NCI-H460 (cell line): ENCODE results near the gene TTR. TPM values are rescaled to one million over a fixed set of nuclear protein-coding genes. Genes with fewer than 3 reads are reported as not detected.

Experiments used
- DNase-seq: peaks from one replicate; pipeline ENCODE4 v3.0.0-alpha.2; 2016; ENCODE audit warnings: low read depth; ENCODE audit errors: extremely low read depth
- polyA plus RNA-seq: library from polyadenylated mRNA; depleted of rRNA; stranded (reverse); fragments of >200 nt; gene quantifications from 2 replicates; pipeline ENCODE4 v1.2.3, GENCODE V29; 2014; cell fraction: nucleus; rRNA removed
- total RNA-seq: library from RNA; depleted of rRNA; stranded (reverse); fragments of >200 nt; shearing (Covaris generic); gene quantifications from 2 replicates; pipeline ENCODE4 v1.2.3, GENCODE V29; 2014; rRNA removed

TTR gene
- not detected in 2 replicates for total RNA-seq
- polyA plus RNA-seq: not detected in 2 replicates

GRCh38 chr18:31591628-31592027 lies at the start of gene TTR:
TTR (plus strand) TSS chr18:31591877; CDS start chr18:31591903, 26 bp downstream.
- DNase-seq: no peak

- no peak for DNase-seq
Observed at GRCh38 chr18:31546476-31546875, 45.2 kb upstream of the TTR start.

GRCh38 chr18:31548853-31549252 lies 42.8 kb upstream of the TTR start:
- no peak for DNase-seq

DNA sequence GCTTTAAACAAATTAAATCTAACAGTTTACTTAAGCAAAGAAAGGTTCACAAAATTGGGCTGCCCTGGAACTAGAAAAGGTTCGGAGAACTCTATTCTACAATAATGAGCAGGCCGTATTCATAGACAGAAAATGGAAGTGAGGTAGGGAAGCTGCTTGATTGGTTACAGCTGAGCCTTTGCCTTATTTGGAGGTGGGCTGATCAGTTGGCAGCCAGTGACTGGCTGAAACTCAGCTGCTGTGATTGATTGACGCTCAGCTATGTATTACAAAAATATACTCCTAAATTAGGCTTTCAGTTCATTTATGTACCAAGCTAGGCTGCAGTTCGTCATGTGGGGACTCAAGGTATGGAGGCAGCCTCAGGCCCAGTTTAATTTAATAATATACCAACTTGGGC lies 42.3 kb upstream of the TTR start:
- DNase-seq: no peak

GRCh38 chr18:31551883-31552282 lies 39.8 kb upstream of the TTR start:
- no peak for DNase-seq

DNA sequence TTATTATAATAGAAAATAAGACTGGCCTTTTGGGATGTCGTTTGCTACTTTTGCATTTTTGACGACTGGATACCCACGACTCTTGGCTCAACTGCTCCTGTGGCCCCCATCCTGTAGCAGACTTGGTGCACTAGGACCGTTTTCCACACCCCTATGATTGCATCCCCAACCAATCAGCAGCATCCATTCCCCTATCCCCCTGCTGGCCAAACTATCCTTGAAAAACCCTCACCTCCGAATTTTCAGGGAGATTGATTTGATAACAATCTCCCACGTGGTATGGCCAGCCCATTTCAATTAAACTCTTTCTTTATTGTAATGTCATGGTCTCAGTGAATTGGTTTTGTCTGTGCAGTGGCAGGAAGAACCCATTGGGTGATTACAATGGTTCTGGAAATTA lies 37.9 kb upstream of the TTR start:
- DNase-seq: no peak

DNA sequence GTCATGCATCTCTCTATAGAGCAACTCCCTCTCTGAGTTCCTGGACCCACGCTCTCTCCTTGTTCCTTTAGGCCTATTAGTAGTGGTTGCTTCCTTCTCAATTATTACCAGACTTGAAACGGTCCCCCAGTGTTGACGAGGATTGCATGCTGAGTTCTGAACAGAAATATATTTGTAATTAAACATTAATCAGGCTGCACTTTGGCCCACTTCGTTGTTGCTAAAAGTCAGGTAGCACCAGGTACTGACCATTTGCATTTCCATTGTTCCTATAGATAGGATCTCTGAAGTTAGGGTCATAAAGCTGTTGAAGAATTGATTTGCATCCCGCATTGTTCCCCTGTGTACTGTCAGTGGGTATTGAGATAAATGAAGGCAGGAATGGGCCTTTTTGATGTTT lies 36.9 kb upstream of the TTR start:
- DNase-seq: no peak

DNA sequence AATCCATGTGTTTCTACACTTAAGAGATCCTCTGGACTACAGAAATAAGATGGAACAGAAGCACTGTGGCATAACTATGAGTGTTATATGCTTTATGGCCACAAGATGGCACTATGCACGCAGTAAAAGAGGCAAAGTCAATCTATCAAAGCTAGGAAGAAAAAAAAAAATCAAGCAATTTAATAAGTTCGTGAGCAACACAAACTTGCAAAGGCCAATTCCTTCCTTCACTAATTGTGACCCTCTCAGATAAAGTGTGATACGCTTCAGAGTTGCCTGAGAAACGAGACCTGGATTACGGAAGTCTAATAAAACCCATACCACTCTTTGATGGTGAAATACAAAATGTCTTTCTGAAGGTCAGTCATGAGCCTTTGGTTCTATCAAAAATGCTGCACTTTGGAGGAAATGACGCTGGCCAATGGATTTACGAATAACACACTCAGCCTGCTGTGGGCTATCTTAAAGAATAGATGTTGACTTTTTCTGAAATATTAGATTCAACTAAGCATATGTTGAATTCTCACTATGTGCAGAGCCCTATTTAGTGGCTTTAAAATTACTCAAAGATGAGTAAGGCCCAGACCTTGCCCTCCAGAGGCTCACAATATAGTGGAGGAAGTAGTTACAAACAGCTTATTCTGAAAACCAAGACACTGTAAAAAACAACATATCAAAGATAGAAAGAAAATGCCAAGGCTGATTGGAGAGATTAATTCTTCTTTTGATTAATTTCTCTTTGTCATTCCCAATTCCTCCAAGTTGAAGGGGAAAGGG lies 35.5 kb upstream of the TTR start:
- DNase-seq: peak; percentile 58

DNA sequence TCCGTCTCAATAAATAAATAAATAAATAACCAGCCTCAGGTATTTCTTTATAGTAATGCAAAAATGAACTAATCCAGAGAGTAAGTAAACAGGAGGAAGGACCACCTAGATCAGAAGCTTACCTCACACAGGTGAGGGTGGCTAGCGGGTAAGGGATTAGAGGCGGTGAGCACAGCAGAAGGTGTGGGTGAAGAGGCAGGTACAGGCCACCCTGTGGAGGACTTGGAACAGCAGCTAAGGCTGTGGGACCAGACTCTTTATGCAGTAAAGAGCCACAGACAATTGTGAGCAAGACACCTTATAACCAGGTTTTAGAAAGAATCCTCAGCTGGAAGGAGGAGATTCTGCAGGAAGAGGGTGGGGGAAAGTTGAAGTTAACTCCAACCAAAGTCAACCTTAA lies 34.2 kb upstream of the TTR start:
- no peak for DNase-seq

GRCh38 chr18:31558567-31558966 lies 33.1 kb upstream of the TTR start:
- no peak for DNase-seq

DNA sequence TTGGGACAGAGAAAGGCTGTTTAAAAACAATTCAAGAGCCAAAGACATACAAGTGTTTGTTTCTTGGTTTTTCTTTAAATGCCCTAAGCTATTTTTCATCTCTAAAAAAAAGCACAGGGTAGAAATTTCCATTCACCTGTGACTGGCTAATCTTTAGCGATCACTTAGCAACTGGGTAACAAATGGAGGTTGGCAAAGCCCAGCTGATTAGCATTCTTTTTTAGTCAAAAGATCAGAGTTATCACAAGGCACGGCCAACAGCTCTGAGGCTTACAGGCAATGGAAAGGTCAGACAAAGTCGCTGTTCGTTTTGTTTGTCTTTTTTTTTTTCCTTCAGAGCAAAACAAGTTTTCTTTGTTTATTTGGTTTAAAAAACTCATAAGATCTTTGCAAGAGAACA lies 29.0 kb upstream of the TTR start:
- DNase-seq: no peak

DNA sequence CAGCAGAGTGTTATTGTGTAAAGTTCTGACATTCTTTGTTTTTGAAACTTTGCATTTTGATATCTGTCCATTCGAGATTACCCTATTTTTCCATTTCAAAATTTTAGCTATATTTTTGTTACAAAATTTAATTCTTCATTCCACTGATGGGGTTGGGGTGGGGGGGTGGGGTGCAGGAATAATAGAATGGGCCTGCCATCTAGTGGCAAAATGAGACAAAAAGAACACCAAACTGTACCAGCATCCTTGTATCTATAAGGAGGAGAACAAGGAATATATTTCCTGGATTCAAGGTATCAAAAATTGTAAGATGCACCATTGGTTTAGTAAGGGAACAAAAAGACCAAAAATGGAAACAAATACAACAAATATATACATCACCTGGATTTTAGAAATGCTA lies 27.9 kb upstream of the TTR start:
- DNase-seq: no peak

DNA sequence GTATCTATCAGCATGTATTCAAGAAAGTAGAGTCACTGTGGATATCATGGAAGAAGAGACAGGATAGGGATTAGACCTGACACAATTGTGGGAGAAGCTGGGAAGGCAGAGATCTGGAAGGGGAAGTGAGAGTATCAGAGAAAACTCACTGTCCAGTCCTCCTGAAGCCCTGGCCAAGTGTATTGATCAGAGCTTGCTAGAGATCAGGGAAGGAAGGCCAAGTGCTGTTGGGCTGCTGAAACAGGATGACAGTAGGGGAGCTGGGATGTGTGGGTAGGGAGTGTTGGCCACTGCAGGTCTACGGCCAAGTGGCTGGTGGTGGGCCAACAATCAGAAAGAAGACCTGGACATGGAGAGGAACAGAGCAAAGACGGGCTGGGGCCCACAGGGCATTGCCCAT lies 26.3 kb upstream of the TTR start:
- DNase-seq: no peak

DNA sequence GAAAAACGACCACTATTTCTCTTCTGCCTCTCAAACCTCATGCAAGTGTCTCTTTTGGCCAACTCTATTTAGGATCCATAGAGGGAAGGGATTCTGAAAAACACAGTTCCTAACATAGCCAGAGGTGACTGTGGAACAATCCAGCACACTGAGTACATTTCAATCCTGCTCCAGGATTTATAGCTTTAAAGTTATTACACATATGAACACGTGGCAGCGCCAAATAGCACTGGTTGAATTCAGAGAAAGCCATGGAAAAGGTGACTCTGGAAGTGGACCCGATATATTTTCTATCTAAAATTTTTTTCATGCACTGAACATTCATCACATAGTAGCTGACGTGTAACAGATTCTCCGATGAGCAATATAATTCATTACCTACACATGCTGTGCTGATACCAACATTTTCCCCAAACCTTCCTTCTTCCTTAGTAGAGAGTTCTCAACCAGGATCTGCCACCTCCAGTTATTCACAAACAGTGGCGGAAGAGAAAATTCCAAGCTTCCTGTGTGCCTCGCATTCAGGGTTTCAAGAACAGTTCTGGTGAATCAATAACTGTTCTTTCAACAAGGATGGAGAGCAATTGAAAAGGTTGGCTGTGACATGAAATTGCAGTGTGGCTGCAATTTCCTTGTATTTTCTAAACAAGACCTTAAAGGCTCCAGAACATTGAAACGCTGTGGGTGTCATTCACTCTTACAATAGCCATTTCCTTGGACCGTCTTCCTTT lies 25.7 kb upstream of the TTR start:
- no peak for DNase-seq

DNA sequence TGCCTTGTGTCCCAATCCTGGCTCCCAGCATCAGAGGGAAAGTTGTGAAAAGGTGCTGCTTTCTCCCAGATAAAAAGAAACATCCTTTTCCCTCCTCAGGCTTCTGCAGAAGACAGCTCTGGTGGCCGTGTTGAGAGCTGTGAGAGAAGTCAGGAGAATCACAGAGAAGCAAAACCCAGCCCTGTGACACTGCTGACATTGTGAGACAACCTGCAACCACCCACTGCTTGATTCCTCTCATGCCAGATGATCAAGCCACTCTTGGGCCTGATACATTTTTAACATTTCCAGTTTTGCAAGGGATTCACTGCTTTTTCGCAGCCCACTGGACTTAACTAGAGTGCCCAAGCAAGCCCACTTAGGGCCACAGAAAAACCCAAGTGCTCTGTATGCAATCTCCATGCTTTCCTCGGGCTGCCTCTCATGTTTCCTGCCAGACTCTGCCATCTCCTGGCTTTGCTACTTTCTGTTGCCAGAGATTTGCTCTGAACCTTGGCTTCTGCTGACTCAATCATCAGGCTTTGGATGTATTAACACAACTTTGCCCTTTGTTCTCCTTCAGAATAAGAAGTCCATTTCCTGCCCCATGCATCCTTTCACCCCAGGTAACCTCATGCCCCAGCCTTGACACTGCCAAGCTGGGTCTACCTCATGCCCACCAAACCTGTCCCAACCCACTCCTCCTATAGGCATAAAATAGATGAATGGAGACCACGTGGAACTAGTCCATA lies 24.9 kb upstream of the TTR start:
- DNase-seq: no peak

DNA sequence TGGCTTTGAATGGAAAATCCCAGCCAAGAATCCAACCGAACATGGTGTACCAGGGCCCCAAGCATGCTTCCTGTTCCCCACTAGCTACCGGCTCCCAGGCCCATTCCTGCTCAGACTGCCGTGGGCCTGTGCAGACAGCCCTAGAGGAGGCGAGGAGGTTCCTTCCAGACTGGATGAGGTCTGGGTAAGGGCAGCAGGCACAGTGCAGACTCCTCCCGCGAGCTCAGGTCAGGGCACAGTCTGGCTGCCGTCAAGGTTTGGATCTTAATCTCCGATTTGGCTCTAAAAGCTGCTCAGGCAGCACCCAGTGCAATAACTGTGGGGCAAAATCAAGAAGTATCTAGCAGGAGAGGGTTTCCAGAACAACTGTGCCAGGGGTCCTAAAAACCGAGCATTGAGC lies 19.3 kb upstream of the TTR start:
- DNase-seq: no peak

DNA sequence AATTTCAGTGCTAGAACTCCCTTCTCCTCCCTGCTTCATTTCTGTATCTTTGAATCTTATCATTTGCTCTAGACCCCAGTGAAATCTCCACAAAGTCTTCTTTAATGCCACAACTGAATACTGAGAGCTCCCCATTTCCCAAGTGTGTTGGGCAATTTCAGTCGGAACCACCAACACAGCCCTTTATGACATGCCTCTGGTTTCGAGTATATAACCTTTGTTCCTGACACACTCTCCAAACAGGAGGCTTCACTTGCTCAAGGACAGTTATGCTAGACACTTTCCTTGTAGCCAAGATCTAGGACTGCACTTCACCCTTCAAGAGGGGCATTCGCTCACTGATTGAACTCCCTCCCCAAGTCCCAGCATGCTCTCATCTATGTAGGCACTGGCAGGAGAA lies 18.6 kb upstream of the TTR start:
- no peak for DNase-seq

- DNase-seq: no peak
Observed at GRCh38 chr18:31574359-31574758, 17.3 kb upstream of the TTR start.

DNA sequence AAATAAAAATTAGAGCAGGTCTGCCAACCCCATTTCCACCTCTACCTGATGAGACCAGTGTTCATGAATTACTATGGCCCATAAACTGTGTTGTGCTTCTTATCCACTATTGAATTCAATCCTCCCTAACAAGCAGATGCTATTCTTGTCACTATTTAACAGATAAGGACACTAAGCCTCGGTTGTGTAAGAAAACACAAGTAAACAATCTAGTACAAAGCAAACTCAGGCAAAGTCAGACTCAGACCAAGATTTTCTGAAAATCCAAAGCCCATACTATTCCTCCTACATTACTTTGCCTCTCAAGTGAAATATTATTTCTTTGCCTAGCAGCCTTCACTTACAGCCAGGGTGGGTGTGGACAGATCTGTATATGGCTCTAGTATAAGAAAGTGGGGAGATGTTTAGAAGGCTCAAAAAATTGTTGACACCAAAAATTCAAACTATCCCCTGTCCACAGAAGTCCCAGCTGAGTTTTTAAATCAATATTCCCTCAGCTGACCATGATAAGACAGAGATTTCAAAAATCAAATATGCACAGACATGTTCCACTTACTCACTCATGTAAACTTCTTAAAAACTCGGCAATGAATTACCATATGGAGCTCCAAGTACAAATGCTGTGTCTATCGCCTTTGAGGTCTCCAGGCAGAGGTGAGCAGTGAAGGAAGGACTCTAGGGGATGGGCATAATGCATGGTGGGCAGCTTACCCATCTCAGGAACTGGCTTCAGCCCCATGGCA lies 16.0 kb upstream of the TTR start:
- no peak for DNase-seq

DNA sequence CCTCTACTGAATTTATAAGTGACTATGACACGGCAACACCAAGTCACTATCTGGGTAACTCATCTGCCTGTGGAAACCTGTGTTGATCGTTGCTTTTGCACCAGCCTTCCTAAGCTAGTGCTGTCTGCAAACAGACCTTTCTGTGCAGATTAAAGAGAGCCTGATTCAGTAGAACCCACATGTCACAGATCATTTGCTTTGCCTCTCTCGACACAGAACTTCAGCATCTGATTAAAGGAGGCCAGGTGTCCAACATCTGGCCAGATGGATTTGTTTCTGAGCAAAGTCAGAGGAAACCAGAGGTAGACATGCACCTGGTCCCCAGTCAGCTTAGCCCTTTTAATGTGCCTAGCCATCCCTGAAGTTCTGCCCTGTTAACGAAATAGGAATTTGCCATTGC lies 15.0 kb upstream of the TTR start:
- DNase-seq: no peak

DNA sequence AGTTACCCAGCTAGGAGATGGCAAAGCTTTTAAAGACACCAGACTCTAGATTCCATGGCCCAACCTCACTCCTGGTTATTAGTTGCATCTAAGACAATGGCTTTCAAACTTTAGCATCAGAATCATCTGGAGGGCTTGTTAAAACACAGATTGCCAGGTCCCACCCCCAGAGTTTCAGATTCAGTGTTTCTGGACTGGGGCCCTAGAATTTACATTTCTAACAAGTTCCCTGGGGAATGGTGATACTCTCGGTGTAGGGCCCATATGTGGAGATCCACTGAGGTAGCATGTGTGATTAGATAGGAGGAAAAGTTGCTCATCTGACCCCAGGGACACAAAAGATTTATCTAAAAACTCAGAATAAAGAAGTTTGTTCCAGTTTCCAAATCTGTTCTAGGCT lies 14.5 kb upstream of the TTR start:
- DNase-seq: no peak
